ENCODE results near the gene IFI44L.

GRCh38 chr1:78607944-78608343, 12.3 kb upstream of the IFI44L start:
- TF ChIP-seq TAF1 (IDR thresholded peaks at IDR 0.05; ENCODE audit: borderline replicate concordance, insufficient read depth, low read length), result no peak
- no peak for TF ChIP-seq REST (IDR thresholded peaks at IDR 0.05; ENCODE audit: insufficient read depth in 1 of 2, low read depth in 2 of 2, low read length in 2 of 2)
- no peak for TF ChIP-seq SIN3A (IDR thresholded peaks at IDR 0.05; ENCODE audit: borderline replicate concordance, insufficient read depth, low read length)
